H1 (cell line): ENCODE measurements around the gene ZCCHC18. TPM values are rescaled to one million over a fixed set of nuclear protein-coding genes. Genes with fewer than 3 reads are reported as not detected.

Experiments used
- CTCF ChIA-PET: fragments of 300-600 bp; sonication (Branson Sonifier 250); formaldehyde crosslinking; loops from one replicate; lab custom pipeline; 2021; ENCODE audit not compliant: partially characterized antibody; lab: Charles Lee
- POLR2A ChIA-PET: fragments of 300-600 bp; sonication (Branson Sonifier 250); formaldehyde crosslinking; loops from one replicate; lab custom pipeline; 2021; ENCODE audit warnings: inconsistent platforms; ENCODE audit not compliant: partially characterized antibody; lab: Charles Lee
- DNase-seq, 2 experiments: peaks; one replicate each; pipeline versions ENCODE4 v3.0.0 to v3.0.0-alpha.2; 2010 to 2022; ENCODE audit warnings: low spot score in 2 of 2, low read depth in 1 of 2, mixed read lengths in 1 of 2
- FAIRE-seq: peaks from 2 replicates; lab custom pipeline; 2011; peaks lifted over from hg19 to GRCh38; lab: Jason Lieb, UNC
- H2AFZ ChIP-seq: 2 replicates; pipeline ENCODE4 v1.8.1; 2012; ENCODE audit warnings: low read length, inconsistent platforms
- H2AK5ac ChIP-seq: 2 replicates; pipeline ENCODE4 v1.6.1; 2013; ENCODE audit warnings: low read depth, low read length
- H2BK120ac ChIP-seq: replicated peaks from 2 replicates; pipeline ENCODE3; 2013; ENCODE audit warnings: low read depth, low read length, inconsistent platforms
- H2BK12ac ChIP-seq: 2 replicates; pipeline ENCODE4 v1.6.1; 2013; ENCODE audit warnings: low read depth, low read length
- H2BK15ac ChIP-seq: 2 replicates; pipeline ENCODE4 v1.6.1; 2013; ENCODE audit warnings: low read length
- H2BK20ac ChIP-seq: 2 replicates; pipeline ENCODE4 v1.6.1; 2013; ENCODE audit warnings: low read length
- H2BK5ac ChIP-seq: 2 replicates; pipeline ENCODE4 v1.6.1; 2013; ENCODE audit warnings: low read depth, low read length
- H3K14ac ChIP-seq: 2 replicates; pipeline ENCODE4 v1.6.1; 2013; ENCODE audit warnings: inconsistent platforms; ENCODE audit not compliant: insufficient read length
- H3K18ac ChIP-seq: 2 replicates; pipeline ENCODE4 v1.6.1; 2013; ENCODE audit warnings: low read length; ENCODE audit errors: extremely low read depth
- H3K23ac ChIP-seq: 2 replicates; pipeline ENCODE4 v1.6.1; 2013; ENCODE audit warnings: inconsistent platforms; ENCODE audit not compliant: insufficient read length
- H3K23me2 ChIP-seq: 2 replicates; pipeline ENCODE4 v1.6.1; 2013; ENCODE audit warnings: low read depth, low read length
- H3K27ac ChIP-seq: 2 replicates; pipeline ENCODE4 v1.6.1; 2011; ENCODE audit warnings: low read depth, low read length, inconsistent platforms
- H3K27me3 ChIP-seq, 4 experiments: replicated peaks in 1 of 4; 1 replicate in 1 of 4; 2 replicates in 3 of 4; pipeline versions ENCODE4 v1.6.1 to v1.8.1; 2011 to 2013; ENCODE audit warnings: low read length in 3 of 4, mild to moderate bottlenecking in 3 of 4, inconsistent platforms in 2 of 4, mixed read lengths in 2 of 4, moderate library complexity in 1 of 4; ENCODE audit not compliant: control insufficient read depth in 3 of 4, insufficient read depth in 3 of 4; ENCODE audit errors: extremely low read depth in 1 of 4
- H3K36me3 ChIP-seq, 4 experiments: 2 replicates each; pipeline versions ENCODE4 v1.6.1 to v1.8.1; 2011 to 2013; ENCODE audit warnings: mild to moderate bottlenecking in 4 of 4, low read length in 3 of 4, moderate library complexity in 2 of 4, control low read depth in 1 of 4, inconsistent platforms in 1 of 4; ENCODE audit not compliant: insufficient read depth in 4 of 4, control insufficient read depth in 2 of 4
- H3K4ac ChIP-seq: replicated peaks from 2 replicates; pipeline ENCODE3; 2013; ENCODE audit warnings: low read length, low read depth, mixed read lengths, inconsistent platforms; ENCODE audit not compliant: insufficient read length
- H3K4me1 ChIP-seq, 4 experiments: replicated peaks in 1 of 4; 1 replicate in 1 of 4; 2 replicates in 3 of 4; pipeline versions ENCODE4 v1.6.1 to v1.8.1; 2011 to 2013; ENCODE audit warnings: low read length in 3 of 4, inconsistent platforms in 2 of 4, mixed read lengths in 1 of 4; ENCODE audit not compliant: insufficient read depth in 4 of 4, control insufficient read depth in 3 of 4
- H3K4me2 ChIP-seq, 2 experiments: 2 replicates each; pipeline versions ENCODE4 v1.6.1 to v1.8.1; 2011 to 2013; ENCODE audit warnings: low read depth in 2 of 2, low read length in 2 of 2, control low read depth in 1 of 2, inconsistent platforms in 1 of 2, mild to moderate bottlenecking in 1 of 2; ENCODE audit not compliant: insufficient read depth in 1 of 2
- H3K4me3 ChIP-seq, 4 experiments: fragments of 200-600, 300-600 bp in 1 of 4; sonication (generic), shearing (Covaris generic), sonication (Bioruptor Twin) in 1 of 4; 2 replicates each; pipeline versions ENCODE4 v1.5.1 to v1.8.1; 2011 to 2016; ENCODE audit warnings: low read length in 4 of 4, low read depth in 3 of 4, control low read depth in 2 of 4, inconsistent platforms in 2 of 4, mild to moderate bottlenecking in 2 of 4, mixed read lengths in 1 of 4, moderate library complexity in 1 of 4; ENCODE audit not compliant: insufficient read depth in 2 of 4; ENCODE audit errors: extremely low read depth in 1 of 4
- H3K56ac ChIP-seq: replicated peaks from 2 replicates; pipeline ENCODE3; 2013; ENCODE audit warnings: low read depth, mild to moderate bottlenecking, mixed read lengths, low read length, inconsistent platforms; ENCODE audit not compliant: insufficient read length
- H3K79me1 ChIP-seq: 2 replicates; pipeline ENCODE4 v1.6.1; 2013; ENCODE audit warnings: low read depth, low read length, control low read depth
- H3K79me2 ChIP-seq, 2 experiments: 2 replicates each; pipeline versions ENCODE4 v1.6.1 to v1.8.1; 2012 to 2013; ENCODE audit warnings: low read length in 2 of 2, mild to moderate bottlenecking in 2 of 2, inconsistent platforms in 1 of 2; ENCODE audit not compliant: insufficient read depth in 2 of 2, control insufficient read depth in 1 of 2
- H3K9ac ChIP-seq, 4 experiments: replicated peaks in 1 of 4; 1 replicate in 1 of 4; 2 replicates in 3 of 4; pipeline versions ENCODE4 v1.6.1 to v1.8.1; 2011 to 2013; ENCODE audit warnings: low read depth in 3 of 4, low read length in 3 of 4, control low read depth in 2 of 4, mild to moderate bottlenecking in 2 of 4, moderate library complexity in 2 of 4, inconsistent platforms in 1 of 4; ENCODE audit errors: extremely low read depth in 1 of 4
- H3K9me3 ChIP-seq, 2 experiments: 2 replicates each; pipeline versions ENCODE4 v1.6.1 to v1.8.1; 2012 to 2013; ENCODE audit warnings: mild to moderate bottlenecking in 2 of 2, moderate library complexity in 2 of 2, control low read depth in 1 of 2, inconsistent platforms in 1 of 2, low read depth in 1 of 2, low read length in 1 of 2, mixed read lengths in 1 of 2; ENCODE audit not compliant: insufficient read depth in 2 of 2
- H4K20me1 ChIP-seq, 2 experiments: replicated peaks in 1 of 2; 2 replicates each; pipeline versions ENCODE3 to v1.8.1; 2011 to 2013; ENCODE audit warnings: inconsistent platforms in 2 of 2, low read length in 2 of 2, mild to moderate bottlenecking in 1 of 2; ENCODE audit not compliant: insufficient read depth in 2 of 2, control insufficient read depth in 1 of 2
- H4K5ac ChIP-seq: 2 replicates; pipeline ENCODE4 v1.6.1; 2013; ENCODE audit warnings: low read length, low read depth, mixed read lengths, inconsistent platforms; ENCODE audit not compliant: insufficient read length
- H4K8ac ChIP-seq: 2 replicates; pipeline ENCODE4 v1.8.0; 2013; ENCODE audit warnings: mild to moderate bottlenecking, moderate library complexity, low read length, inconsistent platforms; ENCODE audit not compliant: insufficient read depth; ENCODE audit errors: extremely low read depth
- H4K91ac ChIP-seq: replicated peaks from 2 replicates; pipeline ENCODE3; 2013; ENCODE audit warnings: low read length, mixed read lengths, inconsistent platforms; ENCODE audit not compliant: insufficient read length
- NRF1 ChIP-seq: IDR thresholded peaks from 2 replicates; pipeline ENCODE4 v1.6.1; 2011; ENCODE audit warnings: mild to moderate bottlenecking, low read depth, low read length, improper control_type of control experiment
- SP4 ChIP-seq: IDR thresholded peaks from 2 replicates; pipeline ENCODE4 v1.6.1; 2012; ENCODE audit warnings: low read length, inconsistent platforms
- TAF1 ChIP-seq: IDR thresholded peaks from 2 replicates; pipeline ENCODE4 v1.6.1; 2011; ENCODE audit warnings: mild to moderate bottlenecking, low read depth, low read length
- TCF12 ChIP-seq: IDR thresholded peaks from 2 replicates; pipeline ENCODE4 v1.6.1; 2011; ENCODE audit warnings: low read depth, mild to moderate bottlenecking, low read length
- WGBS, 2 experiments: shearing (Covaris generic) in 1 of 2; methylation state at CpG; one replicate each; pipeline versions ENCODE4 v1.1.6 to v1.1.7; 2013 to 2015; ENCODE audit warnings: low lambda C conversion rate in 2 of 2, mixed read lengths in 2 of 2, inconsistent platforms in 1 of 2, low coverage in 1 of 2, missing lambda C conversion rate in 1 of 2; ENCODE audit not compliant: insufficient replicate concordance in 2 of 2, insufficient coverage in 1 of 2, insufficient read length in 1 of 2; ENCODE audit errors: extremely low coverage in 1 of 2, missing lambda C conversion rate in 1 of 2; 5-methylcytosine and 5-hydroxymethylcytosine counted together
- polyA plus RNA-seq, 7 experiments: library from polyadenylated mRNA; depleted of rRNA in 3 of 7; stranded (reverse) in 5 of 7; unstranded in 2 of 7; fragments of >200 nt in 5 of 7; fragments of 200-250 nt in 2 of 7; gene quantifications; 1 replicate in 5 of 7; 2 replicates in 1 of 7; 4 replicates in 1 of 7; pipeline versions ENCODE4 v1.2.1 to v1.2.3, GENCODE V29; 2011 to 2013; ENCODE audit warnings: missing spikeins in 2 of 7, mixed read lengths in 2 of 7
- total RNA-seq: library from RNA; stranded (reverse); fragmentation: NEBNext Ultra II Directional; extraction: Animal tissue kit (Norgen Biotek cat#: 25700); gene quantifications from 2 replicates; pipeline ENCODE4 v1.2.1, GENCODE V29; 2021

The ZCCHC18 gene
- total and polyA plus RNA-seq, 2 of the 8 experiments (the other 6 are each of a cell fraction or from before 2014, with no cell fraction given) = 3.7 to 8.8 TPM

- 0 out of 4 replicates have a peak overlapping the region, but pooled peaks of 1 of the 2 experiments have one; percentile 43 for H3K4me2 ChIP-seq
- H4K20me1 ChIP-seq = no peaks in the 10 kb centered on the region
- CTCF ChIA-PET = interaction anchor here (0.6 to 3.0 kb wide), 7 partner anchors 10 to 296 kb away, joined by 3 to 10 read pairs (median 4); no protein-coding TSS in a partner anchor
- no peak overlapping the region for H2BK5ac ChIP-seq
- FAIRE-seq = no peak
- H3K9me3 ChIP-seq = no peaks in the 10 kb centered on the region
- H3K23ac ChIP-seq = no peak overlapping the region
- no peak overlapping the region for H3K56ac ChIP-seq
- H2BK12ac ChIP-seq = no peak overlapping the region
- H4K91ac ChIP-seq = no peak overlapping the region
- no peak overlapping the region for H3K4me3 ChIP-seq
- DNase-seq = no peak
- no peak overlapping the region for H4K5ac ChIP-seq
- no peaks in the 10 kb centered on the region for H3K79me2 ChIP-seq
- H3K27ac ChIP-seq = no peak overlapping the region
- H2BK120ac ChIP-seq = no peak overlapping the region
- no peaks in the 10 kb centered on the region for H3K36me3 ChIP-seq
- H4K8ac ChIP-seq = no peak overlapping the region
- H3K23me2 ChIP-seq = 0 out of 2 replicates have a peak, but pooled peaks cover 2% of the 10 kb centered on the region
- no peak overlapping the region for H3K18ac ChIP-seq
- no peak overlapping the region for H2AK5ac ChIP-seq
- H2AFZ ChIP-seq = no peak overlapping the region
- H2BK15ac ChIP-seq = no peak overlapping the region
- no peak overlapping the region for H2BK20ac ChIP-seq
- 75% methylated on average over 1 of the region's 1 CpG; no CpG with 5 or more reads in 1 of the 2 experiments for WGBS, 2 experiments
- POLR2A ChIA-PET = no interaction called here
- H3K4ac ChIP-seq = no peak overlapping the region
- H3K27me3 ChIP-seq = no peaks in the 10 kb centered on the region
- no peaks in the 10 kb centered on the region for H3K4me1 ChIP-seq
- no peak overlapping the region for H3K14ac ChIP-seq
- no peaks in the 10 kb centered on the region for H3K79me1 ChIP-seq
- no peak overlapping the region for H3K9ac ChIP-seq
- no peak for TF ChIP-seq TAF1
- TF ChIP-seq NRF1 = no peak
- no peak for TF ChIP-seq TCF12
- no peak for TF ChIP-seq SP4
These were observed 23.4 kb downstream of the ZCCHC18 start for GRCh38 chrX:104135677-104136076.
